Cortex of kidney (tissue), 1 donor: ENCODE measurements around the gene PRSS53.

Experiments
- DNase-seq: peaks from one replicate; lab custom pipeline; 2025; lab: John Stamatoyannopoulos, UW

PRSS53 gene

GRCh38 chr16:31093132-31093703, 4.5 kb upstream of the PRSS53 start:
- DNase-seq = no peak

GRCh38 chr16:31092330-31092729, 3.6 kb upstream of the PRSS53 start:
- no peak for DNase-seq

DNA sequence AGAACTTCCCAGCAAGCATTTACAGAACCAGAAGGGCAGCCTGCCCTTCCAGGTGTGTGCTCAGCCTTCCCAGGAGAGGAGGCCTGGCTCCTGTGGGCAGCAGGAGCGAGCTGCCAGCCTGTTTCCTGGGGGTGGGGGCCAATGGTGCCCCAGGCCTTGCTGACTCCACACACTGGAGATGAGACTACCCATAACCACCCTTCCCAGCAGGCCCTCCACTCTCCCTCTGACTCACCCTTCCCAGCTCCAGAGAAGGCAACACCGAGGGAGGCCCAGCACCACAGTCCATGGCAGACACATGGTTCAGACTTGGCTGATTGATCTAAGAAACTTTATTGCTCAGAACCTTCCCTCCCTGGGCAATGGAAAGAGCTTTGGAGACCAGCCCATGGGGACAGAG, 1.8 kb upstream of the PRSS53 start:
- no peak for DNase-seq

- DNase-seq = no peak
These were observed 456 bp upstream of the PRSS53 start for GRCh38 chr16:31089199-31089598.

DNA sequence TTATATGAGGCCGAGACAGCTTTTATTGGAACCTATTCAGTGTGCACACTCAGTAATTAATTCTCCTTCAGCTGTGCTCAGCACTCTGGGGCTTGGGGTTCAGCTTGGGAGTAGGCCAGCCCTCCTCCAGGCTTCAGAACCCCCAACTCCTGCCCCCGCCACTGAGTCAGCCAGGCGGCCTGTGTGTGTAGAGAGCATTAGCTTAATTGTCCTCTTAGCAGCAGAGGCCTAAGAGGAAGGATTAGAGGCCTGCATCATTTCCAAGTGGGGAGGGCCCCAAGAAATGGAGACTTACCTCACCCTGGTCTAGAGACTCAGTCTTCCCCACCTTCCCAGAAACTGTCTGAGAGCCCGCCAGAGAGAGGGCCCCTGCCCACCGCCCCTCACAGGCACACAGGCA, 772 bp downstream of the PRSS53 start:
- DNase-seq = no peak

- no peak for DNase-seq
These were observed 1.3 kb downstream of the PRSS53 start for GRCh38 chr16:31087481-31087880.

DNA sequence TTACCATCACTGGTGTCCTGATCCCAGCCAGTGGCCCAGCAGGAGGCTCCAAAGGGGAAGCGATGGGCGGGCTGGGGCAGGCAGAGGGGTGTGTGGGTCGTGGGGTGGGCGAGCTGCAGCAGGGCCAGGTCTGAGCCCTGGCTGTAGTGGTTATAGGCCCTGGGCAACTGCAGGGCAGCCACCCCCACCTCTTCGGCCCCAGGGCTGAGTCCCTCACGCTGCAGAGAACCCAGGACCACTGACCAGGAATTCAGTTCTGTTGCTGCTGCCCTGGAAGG, 2.2 kb downstream of the PRSS53 start:
- DNase-seq = no peak

- DNase-seq = no peak
These were observed 2.7 kb downstream of the PRSS53 start for GRCh38 chr16:31085873-31086628.

- DNase-seq = no peak
These were observed 3.3 kb downstream of the PRSS53 start for GRCh38 chr16:31085411-31085810.

DNA sequence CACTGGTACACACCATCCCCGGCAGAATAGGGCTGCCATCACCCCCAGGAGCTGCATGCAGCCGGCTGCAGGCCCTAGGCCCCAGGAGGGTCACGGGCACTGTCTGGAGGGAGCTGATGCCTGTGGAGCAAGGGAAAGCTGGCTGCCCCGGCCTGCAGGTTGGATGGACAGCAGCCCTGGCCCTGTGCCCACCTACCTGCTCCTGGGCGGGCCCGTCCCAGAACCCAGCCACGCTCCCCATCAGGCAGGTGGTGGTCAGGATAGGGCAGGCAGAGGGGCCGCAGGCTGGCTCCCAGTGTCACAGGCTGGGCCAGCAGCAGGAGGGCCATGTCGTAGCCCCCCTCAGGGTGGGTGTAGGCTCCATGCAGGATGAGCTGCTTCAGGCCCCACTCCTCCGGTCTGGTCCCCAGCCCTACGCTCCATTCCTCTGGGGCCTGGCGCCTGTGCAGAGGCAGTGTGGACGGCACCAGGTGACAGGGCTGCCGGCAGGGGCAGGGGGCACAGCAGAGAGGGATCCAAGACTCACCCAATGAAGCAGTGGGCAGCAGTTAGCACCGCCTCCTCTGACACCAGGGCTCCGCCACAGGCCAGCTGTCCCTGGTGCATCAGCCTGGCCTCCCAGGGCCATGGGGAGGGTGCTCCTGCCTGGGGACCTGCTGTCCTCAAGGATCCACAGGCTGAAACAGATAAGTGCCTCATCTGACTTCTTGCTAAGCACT, 4.0 kb downstream of the PRSS53 start:
- no peak for DNase-seq

DNA sequence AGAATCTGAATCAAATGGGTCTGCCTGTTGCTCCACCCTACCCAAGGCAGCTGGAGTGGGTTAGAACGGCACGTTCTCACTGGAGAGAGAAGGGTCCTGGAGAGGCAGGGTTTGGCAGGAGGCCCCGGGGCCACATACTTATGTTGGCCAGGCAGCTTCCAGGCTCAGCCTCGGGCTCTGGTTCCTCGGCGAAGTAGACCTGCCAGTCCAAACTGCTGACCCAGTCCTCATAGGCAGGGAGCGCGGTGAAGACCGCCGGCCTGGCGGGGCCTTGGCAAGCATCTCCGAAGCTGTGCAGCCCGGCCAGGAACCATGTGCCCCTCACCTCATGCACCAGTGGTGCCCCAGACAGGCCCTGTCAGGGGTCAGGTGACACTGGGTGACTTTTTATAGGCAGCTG, 4.8 kb downstream of the PRSS53 start:
- DNase-seq = no peak

DNA sequence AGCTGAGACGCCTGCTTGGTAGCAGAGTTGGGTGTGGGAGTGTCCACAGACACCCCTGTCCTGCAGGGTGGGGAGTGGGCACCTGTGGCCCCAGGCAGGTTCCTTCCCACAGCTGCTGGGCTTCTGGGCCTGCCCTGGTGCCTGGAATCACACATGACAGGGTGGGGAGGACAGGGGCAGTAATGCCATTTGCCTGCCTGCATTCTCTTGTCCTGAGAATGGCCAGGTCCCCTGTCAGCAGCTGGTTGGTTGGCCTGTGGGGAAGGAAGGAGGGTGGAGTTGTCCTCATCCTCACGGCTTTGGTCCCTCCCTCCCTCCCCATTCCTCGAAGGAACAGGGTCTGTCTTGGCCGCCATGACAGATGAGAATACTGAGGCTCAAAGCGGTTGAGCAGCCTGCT, 5.2 kb downstream of the PRSS53 start:
- DNase-seq = no peak

DNA sequence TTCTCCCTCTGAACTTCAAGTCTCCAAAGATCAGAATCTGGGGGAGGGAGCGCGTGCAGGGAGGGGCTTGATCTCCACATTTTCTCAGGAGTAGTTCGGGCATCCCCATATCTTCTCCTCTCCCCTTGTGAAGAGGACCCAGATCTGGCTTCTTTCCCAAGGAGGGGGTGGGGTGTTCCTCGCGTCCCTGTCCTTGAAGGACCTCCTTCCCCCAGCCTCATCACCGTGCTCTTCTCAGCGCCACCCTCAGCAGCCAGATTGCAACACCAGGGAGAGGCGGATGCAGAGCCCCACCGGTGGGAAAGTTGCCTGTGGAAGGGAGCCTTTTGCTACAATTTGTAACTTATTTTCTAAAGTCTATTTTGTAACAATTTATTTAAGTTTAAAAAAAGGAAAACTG, 5.7 kb downstream of the PRSS53 start:
- DNase-seq = no peak

- no peak for DNase-seq
These were observed 6.2 kb downstream of the PRSS53 start for GRCh38 chr16:31082368-31083045.

- DNase-seq = no peak
These were observed 7.1 kb downstream of the PRSS53 start for GRCh38 chr16:31081428-31082351.

DNA sequence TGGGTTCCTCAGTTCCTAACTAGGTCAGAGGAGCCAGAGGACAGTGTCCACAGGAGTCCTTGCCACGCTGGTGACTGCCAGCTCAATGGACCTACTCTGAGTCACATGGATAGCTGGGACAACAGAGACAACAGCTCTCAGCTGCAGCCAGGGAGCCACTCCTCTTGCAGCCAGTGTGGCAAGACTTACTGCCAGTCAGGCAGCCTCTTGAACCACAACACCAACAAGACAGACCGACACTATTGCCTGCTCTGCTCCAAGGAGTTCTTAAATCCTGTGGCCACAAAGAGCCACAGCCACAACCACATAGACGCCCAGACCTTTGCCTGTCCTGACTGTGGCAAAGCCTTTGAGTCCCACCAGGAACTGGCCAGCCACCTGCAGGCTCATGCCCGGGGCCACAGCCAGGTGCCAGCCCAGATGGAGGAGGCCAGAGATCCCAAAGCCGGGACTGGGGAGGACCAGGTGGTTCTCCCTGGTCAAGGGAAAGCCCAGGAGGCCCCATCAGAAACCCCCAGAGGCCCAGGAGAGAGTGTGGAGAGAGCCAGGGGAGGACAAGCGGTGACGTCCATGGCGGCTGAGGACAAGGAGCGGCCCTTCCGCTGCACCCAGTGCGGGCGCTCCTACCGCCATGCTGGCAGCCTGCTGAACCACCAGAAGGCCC, 7.9 kb downstream of the PRSS53 start:
- no peak for DNase-seq

DNA sequence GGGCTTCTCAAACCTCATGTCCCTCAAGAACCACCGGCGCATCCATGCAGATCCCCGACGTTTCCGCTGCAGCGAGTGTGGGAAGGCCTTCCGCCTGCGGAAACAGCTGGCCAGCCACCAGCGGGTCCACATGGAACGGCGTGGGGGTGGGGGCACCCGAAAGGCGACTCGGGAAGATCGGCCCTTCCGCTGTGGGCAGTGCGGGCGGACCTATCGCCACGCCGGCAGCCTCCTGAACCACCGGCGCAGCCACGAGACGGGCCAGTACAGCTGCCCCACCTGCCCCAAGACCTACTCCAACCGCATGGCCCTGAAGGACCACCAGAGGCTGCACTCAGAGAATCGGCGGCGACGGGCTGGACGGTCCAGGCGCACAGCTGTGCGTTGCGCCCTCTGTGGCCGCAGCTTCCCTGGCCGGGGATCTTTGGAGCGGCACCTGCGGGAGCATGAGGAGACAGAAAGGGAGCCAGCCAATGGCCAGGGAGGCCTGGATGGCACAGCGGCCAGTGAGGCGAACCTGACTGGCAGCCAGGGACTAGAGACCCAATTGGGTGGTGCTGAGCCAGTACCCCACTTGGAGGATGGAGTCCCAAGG, 8.6 kb downstream of the PRSS53 start:
- DNase-seq = no peak

DNA sequence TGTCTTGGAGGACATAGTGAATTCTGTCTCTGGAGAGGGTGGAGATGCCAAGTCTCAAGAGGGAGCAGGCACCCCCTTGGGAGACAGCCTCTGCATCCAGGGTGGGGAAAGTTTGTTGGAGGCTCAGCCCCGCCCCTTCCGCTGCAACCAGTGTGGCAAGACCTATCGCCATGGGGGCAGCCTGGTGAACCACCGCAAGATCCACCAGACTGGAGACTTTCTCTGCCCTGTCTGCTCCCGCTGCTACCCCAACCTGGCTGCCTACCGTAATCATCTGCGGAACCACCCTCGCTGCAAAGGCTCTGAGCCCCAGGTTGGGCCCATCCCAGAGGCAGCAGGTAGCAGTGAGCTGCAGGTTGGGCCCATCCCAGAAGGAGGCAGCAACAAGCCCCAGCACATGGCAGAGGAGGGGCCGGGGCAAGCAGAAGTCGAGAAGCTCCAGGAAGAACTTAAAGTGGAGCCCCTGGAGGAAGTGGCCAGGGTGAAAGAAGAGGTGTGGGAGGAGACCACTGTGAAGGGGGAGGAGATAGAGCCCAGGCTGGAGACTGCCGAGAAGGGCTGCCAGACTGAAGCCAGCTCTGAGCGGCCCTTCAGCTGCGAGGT, 9.3 kb downstream of the PRSS53 start:
- no peak for DNase-seq

GRCh38 chr16:31078597-31079341, 10.0 kb downstream of the PRSS53 start:
- no peak for DNase-seq
